ENCODE data around the gene NEU1. TPM values are rescaled to one million over a fixed set of nuclear protein-coding genes. Genes with fewer than 3 reads are reported as not detected.

Gene NEU1
- total and polyA plus RNA-seq, 2 donors (not counting 1 experiment from before 2014, with no cell fraction given), result 51.2 to 100 TPM

DNA sequence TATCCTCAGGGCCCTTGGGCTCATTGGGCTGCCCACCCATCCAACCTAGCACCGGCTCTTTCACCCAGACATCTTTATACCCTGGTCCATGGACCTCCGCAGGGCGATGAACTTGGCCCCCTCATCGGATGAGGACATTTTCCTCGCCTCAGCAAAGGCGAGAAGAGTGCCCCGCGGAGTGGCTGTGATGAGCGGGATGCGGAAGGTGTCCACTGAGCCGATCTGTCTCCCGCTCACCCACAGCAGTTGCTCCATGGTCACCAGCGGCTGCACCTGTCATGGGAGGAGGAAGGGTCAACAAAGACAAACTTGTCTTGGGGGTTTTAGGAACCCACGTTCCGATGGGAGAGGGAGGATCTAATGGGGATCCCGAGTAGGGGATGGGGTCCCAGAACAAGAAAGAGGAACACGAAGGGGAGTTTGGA, 690 bp downstream of the NEU1 start:
- Histone ChIP-seq H3K27ac (ENCODE audit: insufficient read depth, low read length) (peak overlapping the region; percentile 85), H2AFZ (ENCODE audit: low read length) (no peak overlapping the region)

DNA sequence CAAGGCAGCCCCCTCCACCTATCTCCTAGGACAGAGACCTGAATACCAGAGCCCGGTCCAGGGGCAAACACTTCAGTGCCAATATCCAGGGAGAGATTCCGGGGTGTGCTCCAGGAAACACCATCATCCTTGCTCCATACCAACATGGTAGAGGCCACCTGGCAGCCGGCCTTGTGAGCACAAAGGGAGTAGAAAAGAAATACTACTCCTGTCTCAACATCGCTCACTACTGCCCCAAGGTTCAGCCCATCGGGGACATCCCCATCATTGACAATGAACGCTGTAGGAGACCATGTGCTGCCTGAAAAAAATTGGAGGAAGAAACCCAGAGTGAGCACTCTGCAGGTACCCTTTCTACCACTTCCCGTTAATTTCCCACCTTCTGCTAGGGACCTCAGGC, 1.5 kb downstream of the NEU1 start:
- Histone ChIP-seq H4K20me1 (ENCODE audit: control insufficient read depth, extremely low read depth, insufficient read depth, low read length) (no peaks in the 10 kb centered on the region), H3K4me3 (replicated peaks in 1 of 4; ENCODE audit: control extremely low read depth in 1 of 4, insufficient read depth in 1 of 4, low read depth in 3 of 4, low read length in 4 of 4) (peak overlapping the region in 1 of 4 experiments; percentile 75), H3K9ac (ENCODE audit: insufficient read depth, low read length) (no peak overlapping the region), H3K79me2 (ENCODE audit: control insufficient read depth, insufficient read depth, low read length) (peaks cover 6% of the 10 kb centered on the region), H2AFZ (ENCODE audit: low read length) (no peak overlapping the region), H3K4me1 (ENCODE audit: control insufficient read depth, extremely low read depth, insufficient read depth, low read length) (peaks cover 4% of the 10 kb centered on the region), H3K27me3 (ENCODE audit: control insufficient read depth, insufficient read depth, low read length) (no peaks in the 10 kb centered on the region), H3K27ac (ENCODE audit: insufficient read depth, low read length) (no peak overlapping the region), H3K4me2 (ENCODE audit: extremely low read depth, insufficient read depth, low read length) (no peak overlapping the region), H3K9me3 (ENCODE audit: control insufficient read depth, insufficient read depth, low read depth, low read length) (no peaks in the 10 kb centered on the region), H3K36me3 (ENCODE audit: control insufficient read depth, insufficient read depth, low read length) (peaks cover 14% of the 10 kb centered on the region)
- no peak for DNase-seq (ENCODE audit: low read depth in 2 of 2)
- TF ChIP-seq, protein P1, sequence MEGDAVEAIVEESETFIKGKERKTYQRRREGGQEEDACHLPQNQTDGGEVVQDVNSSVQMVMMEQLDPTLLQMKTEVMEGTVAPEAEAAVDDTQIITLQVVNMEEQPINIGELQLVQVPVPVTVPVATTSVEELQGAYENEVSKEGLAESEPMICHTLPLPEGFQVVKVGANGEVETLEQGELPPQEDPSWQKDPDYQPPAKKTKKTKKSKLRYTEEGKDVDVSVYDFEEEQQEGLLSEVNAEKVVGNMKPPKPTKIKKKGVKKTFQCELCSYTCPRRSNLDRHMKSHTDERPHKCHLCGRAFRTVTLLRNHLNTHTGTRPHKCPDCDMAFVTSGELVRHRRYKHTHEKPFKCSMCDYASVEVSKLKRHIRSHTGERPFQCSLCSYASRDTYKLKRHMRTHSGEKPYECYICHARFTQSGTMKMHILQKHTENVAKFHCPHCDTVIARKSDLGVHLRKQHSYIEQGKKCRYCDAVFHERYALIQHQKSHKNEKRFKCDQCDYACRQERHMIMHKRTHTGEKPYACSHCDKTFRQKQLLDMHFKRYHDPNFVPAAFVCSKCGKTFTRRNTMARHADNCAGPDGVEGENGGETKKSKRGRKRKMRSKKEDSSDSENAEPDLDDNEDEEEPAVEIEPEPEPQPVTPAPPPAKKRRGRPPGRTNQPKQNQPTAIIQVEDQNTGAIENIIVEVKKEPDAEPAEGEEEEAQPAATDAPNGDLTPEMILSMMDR (conservative IDR thresholded peaks at IDR 0.05 in 1 of 2, IDR thresholded peaks at IDR 0.05 in 1 of 2; ENCODE audit: low read depth in 1 of 2, low read length in 2 of 2), result no peak
- TF ChIP-seq EZH2 (IDR thresholded peaks at IDR 0.05; ENCODE audit: low read length, missing control alignments), result no peak

More for the DNA sequence above, 690 bp downstream of the NEU1 start:
- Histone ChIP-seq H3K27me3 (ENCODE audit: control insufficient read depth, insufficient read depth, low read length) (no peaks in the 10 kb centered on the region), H4K20me1 (ENCODE audit: control insufficient read depth, extremely low read depth, insufficient read depth, low read length) (no peaks in the 10 kb centered on the region), H3K9ac (ENCODE audit: insufficient read depth, low read length) (peak overlapping the region; percentile 76), H3K9me3 (ENCODE audit: control insufficient read depth, insufficient read depth, low read depth, low read length) (no peaks in the 10 kb centered on the region), H3K79me2 (ENCODE audit: control insufficient read depth, insufficient read depth, low read length) (peaks cover 6% of the 10 kb centered on the region), H3K4me1 (ENCODE audit: control insufficient read depth, extremely low read depth, insufficient read depth, low read length) (peaks cover 4% of the 10 kb centered on the region), H3K36me3 (ENCODE audit: control insufficient read depth, insufficient read depth, low read length) (peaks cover 14% of the 10 kb centered on the region), H3K4me2 (ENCODE audit: extremely low read depth, insufficient read depth, low read length) (peak overlapping the region; percentile 97), H3K4me3 (replicated peaks in 1 of 4; ENCODE audit: control extremely low read depth in 1 of 4, insufficient read depth in 1 of 4, low read depth in 3 of 4, low read length in 4 of 4) (peak overlapping the region; percentile 75 to 94 (median 84))
- DNase-seq (ENCODE audit: low read depth in 2 of 2), result no peak
- no peak for TF ChIP-seq EZH2 (IDR thresholded peaks at IDR 0.05; ENCODE audit: low read length, missing control alignments)
- TF ChIP-seq, protein P1 (conservative IDR thresholded peaks at IDR 0.05 in 1 of 2, IDR thresholded peaks at IDR 0.05 in 1 of 2; ENCODE audit: low read depth in 1 of 2, low read length in 2 of 2), result no peak

DNA sequence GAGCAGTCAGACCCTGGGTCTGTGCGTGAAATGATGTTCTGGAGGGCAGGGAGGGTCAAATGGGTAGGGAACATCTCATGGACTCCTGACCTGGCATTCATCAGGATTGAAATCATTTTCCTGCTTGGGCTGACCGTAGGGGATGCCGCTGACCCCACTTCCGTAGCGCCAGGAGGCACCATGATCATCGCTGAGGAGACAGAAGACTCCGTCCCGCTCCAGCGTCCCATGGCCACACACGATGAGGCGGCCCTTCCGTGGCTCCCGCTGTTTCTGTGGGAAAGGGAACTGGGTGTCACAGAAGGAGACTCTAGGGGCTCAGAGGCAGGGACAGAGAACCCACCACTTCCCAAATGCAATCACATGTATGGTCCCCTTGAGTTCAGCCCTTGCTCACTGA, 2.3 kb downstream of the NEU1 start:
- Histone ChIP-seq H3K9ac (ENCODE audit: insufficient read depth, low read length) (no peak overlapping the region), H3K27me3 (ENCODE audit: control insufficient read depth, insufficient read depth, low read length) (no peaks in the 10 kb centered on the region), H2AFZ (ENCODE audit: low read length) (no peak overlapping the region), H4K20me1 (ENCODE audit: control insufficient read depth, extremely low read depth, insufficient read depth, low read length) (no peaks in the 10 kb centered on the region), H3K79me2 (ENCODE audit: control insufficient read depth, insufficient read depth, low read length) (peaks cover 6% of the 10 kb centered on the region), H3K9me3 (ENCODE audit: control insufficient read depth, insufficient read depth, low read depth, low read length) (no peaks in the 10 kb centered on the region), H3K36me3 (ENCODE audit: control insufficient read depth, insufficient read depth, low read length) (peaks cover 14% of the 10 kb centered on the region), H3K27ac (ENCODE audit: insufficient read depth, low read length) (no peak overlapping the region), H3K4me2 (ENCODE audit: extremely low read depth, insufficient read depth, low read length) (no peak overlapping the region), H3K4me3 (replicated peaks in 1 of 4; ENCODE audit: control extremely low read depth in 1 of 4, insufficient read depth in 1 of 4, low read depth in 3 of 4, low read length in 4 of 4) (no peak overlapping the region), H3K4me1 (ENCODE audit: control insufficient read depth, extremely low read depth, insufficient read depth, low read length) (peaks cover 4% of the 10 kb centered on the region)
- TF ChIP-seq EZH2 (IDR thresholded peaks at IDR 0.05; ENCODE audit: low read length, missing control alignments), result no peak
- TF ChIP-seq, protein P1 (conservative IDR thresholded peaks at IDR 0.05 in 1 of 2, IDR thresholded peaks at IDR 0.05 in 1 of 2; ENCODE audit: low read depth in 1 of 2, low read length in 2 of 2), result no peak
- no peak for DNase-seq (ENCODE audit: low read depth in 2 of 2)
